GM04504 (cell line): ENCODE results near the gene CENPK.
"Not testable (repeated sequence)": the region's sequence is repeated elsewhere in the genome, so short reads cannot be mapped to it uniquely, and the experiment has no call there.

Experiments
- DNase-seq: peaks from one replicate; pipeline ENCODE4 v3.0.0-alpha.2; 2012; ENCODE audit warnings: low read depth

Gene CENPK

GRCh38 chr5:65562731-65563701, at the start of gene CENPK, which contains the start of gene PPWD1:
CENPK (minus strand) TSS chr5:65563168; CDS start chr5:65554907, 8,261 bp downstream.
PPWD1 (plus strand) TSS chr5:65563296; CDS start chr5:65563311, 15 bp downstream.
- DNase-seq: peak; percentile 87

- no peak for DNase-seq
These were observed 49.4 kb upstream of the CENPK start for GRCh38 chr5:65612298-65612907.

- DNase-seq: no peak
These were observed 48.6 kb upstream of the CENPK start for GRCh38 chr5:65611524-65611923.

GRCh38 chr5:65601761-65602160, 38.8 kb upstream of the CENPK start:
- DNase-seq: not testable (repeated sequence)

DNA sequence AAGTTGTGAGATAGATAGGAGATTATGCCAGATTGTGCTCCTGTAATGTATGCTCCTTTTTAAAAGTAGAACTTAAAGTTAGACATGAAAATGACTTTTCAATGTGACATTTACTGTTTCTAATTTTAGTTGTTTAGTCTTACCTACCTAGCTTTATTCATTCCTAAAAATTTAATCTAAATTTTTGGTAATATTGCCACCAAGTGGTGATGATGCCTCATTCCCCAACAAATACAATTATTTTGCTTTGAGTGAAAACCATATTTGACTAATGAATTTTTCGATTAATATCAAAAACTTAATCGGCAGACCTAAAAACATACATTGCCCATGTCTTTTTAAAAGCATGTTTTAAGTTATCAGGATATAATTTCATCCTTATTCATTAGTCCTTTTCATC, 25.7 kb upstream of the CENPK start:
- no peak for DNase-seq

GRCh38 chr5:65577141-65577540, 14.2 kb upstream of the CENPK start:
- no peak for DNase-seq

DNA sequence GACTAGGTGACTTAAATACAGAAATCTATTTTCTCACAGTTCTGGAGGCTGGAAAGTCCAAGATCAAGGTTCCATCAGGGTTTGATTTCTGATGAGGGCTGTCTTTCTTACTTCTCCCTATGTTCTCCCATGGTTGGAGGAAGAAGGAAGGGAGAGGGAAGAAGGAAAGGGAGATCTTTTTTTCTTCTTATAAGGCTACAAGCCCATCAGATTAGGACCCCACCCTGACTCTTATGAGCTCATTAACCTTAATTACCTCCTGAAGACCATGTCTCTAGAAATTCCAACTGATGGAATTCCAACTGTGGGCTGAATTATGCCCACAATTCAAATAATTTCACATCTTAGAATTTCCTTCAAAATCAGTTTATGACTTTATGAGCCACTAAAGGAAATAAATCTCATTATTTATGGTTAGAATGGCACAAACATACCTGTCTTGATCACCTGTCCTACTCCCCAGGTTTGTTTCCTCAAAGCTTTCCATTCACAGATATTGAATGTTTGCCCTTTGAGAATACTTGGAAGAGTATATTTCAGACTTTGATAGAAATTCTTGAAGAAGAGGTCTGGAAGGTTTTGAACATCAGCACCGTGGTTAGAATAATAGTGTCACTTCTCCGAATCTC, 7.7 kb upstream of the CENPK start:
- no peak for DNase-seq

DNA sequence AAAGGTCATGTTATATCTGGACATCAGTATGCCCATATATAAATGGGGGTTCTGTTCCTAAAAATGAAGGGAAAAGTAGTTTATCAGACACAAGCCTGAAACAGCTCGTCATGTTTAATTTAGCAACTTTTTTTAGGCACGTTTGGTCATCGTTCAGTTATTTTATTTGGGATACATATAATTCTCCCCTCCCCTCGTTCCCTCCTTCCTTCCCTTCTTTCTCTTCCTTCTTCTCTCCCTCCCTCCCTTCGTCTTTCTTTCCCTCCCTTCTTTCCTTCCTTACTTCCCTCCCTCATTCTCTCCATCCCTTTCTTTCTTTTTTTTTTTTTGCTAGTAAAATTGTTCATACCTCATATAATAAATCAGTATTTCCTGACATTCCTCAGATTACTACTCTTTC, 3.5 kb upstream of the CENPK start:
- DNase-seq: no peak

DNA sequence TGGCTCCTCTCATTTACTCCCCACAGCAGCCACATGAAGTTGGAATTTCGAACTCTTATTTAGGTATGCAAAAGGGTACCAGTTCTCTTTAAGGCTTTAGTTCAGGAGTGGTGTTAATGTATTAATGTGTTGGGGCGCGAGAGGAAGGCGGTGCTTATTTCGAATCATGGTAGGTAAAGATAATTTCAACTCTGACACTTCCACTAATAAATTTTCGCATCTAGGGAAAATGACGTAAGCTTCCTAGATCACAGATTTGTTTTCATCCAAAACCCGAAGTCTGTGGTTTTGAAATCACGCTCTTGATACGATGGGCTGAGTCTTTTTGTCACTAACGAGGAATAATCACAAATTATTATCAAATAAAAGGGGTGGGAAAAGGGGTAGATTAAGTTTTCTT, 809 bp upstream of the CENPK start:
- DNase-seq: no peak

GRCh38 chr5:65556718-65557117, 6.2 kb downstream of the CENPK start:
- no peak for DNase-seq

DNA sequence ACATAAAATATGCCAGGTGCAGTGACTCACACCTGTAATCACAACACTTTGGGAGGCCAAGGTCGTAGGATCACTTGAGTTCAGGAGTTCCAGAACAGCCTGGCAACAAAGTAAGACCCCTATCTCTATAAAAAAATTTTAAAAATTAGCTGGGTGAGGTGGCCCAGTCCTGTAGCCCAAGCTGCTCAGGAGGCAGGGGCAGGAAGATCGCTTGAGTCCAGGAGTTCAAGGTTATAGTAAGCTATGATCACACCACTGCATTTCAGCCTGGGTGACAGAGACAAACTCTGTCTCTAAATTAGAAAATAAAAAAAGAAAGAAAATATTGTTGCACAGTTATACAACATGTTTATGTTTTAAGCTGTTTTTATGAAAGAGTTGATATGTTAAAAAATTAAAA, 6.8 kb downstream of the CENPK start:
- DNase-seq: no peak

DNA sequence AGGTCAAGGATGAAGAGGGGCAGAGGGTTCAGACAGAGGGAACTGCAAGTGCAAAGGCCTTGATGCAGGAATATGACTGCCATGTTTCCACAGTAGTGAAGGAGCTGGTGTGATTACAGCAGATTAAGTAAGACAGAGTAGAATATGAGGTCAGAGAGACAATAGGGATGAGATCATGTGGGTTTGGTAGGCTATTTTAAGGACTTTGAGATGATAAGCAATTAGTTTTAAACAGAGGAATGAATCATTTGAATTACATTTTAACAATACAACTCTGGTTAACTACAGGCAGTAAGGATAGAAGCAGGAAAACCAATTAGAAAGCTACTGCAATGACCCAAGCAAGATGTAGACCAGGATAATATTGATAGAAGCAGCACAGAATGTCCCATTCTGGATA, 7.7 kb downstream of the CENPK start:
- DNase-seq: no peak

DNA sequence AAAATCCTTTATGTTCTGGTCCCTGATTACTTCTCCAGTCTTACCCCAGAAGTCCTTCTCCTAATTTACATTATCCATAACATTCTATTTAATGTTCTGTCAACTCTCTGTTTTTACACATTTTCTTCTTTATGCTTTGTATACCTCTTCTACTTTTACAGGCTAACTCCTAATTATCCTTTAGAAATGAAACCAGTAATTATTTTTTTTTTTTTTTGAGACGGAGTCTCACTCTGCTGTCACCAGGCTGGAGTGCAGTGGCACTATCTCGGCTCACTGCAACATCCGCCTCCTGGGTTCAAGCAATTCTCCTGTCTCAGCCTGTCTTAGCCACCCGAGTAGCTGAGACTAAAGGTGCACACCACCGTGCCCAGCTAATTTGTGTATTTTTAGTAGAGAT, 9.0 kb downstream of the CENPK start:
- DNase-seq: no peak

DNA sequence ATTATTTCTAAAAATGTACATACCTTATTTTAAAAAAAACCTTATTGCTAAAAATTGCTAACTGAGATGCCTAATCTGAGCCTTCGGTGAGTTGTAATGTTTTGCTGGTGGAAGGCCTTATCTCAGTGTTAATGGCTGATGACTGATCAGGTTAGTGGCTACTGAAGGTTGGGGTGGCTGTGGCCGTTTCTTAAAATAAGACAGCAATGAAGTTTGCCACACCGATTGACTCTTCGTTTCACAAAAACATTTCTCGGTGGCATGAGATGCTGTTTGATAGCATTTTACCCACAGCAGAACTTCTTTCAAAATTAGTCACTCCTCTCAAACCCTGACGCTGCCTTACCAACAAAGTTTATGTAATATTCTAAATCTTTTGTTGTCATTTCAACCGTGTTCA, 14.7 kb downstream of the CENPK start:
- DNase-seq: no peak

- DNase-seq: no peak
These were observed 16.8 kb downstream of the CENPK start for GRCh38 chr5:65546141-65546540.

DNA sequence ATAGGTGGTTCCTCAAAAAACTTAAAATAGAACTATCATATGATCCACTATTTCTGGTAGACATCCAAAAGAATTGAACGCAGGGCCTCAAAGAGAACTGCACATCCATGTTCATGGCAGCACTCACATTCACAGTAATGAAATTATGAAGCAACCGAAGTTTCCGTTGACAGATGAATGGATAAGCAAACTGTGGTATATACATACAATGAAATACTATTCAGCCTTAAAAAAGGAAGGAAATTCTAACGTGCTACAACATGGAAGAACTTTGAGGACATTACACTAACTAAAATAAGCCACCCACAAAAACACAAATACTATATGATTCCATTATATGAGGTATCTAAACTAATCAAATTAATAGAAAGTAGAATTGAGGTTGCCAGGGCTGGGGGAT, 18.5 kb downstream of the CENPK start:
- DNase-seq: no peak

- no peak for DNase-seq
These were observed 23.1 kb downstream of the CENPK start for GRCh38 chr5:65539827-65540226.

GRCh38 chr5:65535529-65535987, 27.4 kb downstream of the CENPK start:
- DNase-seq: no peak

- DNase-seq: no peak
These were observed 32.1 kb downstream of the CENPK start for GRCh38 chr5:65530904-65531303.

DNA sequence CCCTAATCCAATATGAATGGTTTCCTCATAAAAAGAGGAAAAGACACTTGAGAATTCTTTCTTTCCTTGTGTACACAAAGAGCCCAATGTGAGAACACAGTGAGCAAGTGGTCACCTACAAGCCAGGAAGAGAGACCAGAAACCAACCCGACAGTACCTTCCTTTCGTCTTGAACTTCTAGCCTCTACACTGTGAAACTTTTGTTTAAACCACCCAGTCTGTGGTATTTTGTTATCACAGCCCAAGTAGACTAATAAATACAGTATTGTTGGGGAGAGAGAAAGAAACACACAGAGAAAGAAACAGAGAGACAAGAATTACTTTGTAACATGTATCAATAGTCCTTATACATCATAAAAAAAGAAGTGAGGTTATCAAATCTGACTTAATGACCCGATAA, 37.2 kb downstream of the CENPK start:
- no peak for DNase-seq

GRCh38 chr5:65512170-65512937, 50.6 kb downstream of the CENPK start:
- DNase-seq: no peak

- no peak for DNase-seq
These were observed 54.0 kb downstream of the CENPK start for GRCh38 chr5:65508978-65509377.
